Muscle of leg (tissue), 11 donors: ENCODE measurements around the gene SLC4A1. TPM values are rescaled to one million over a fixed set of nuclear protein-coding genes. Genes with fewer than 3 reads are reported as not detected.

Source experiments
- DNase-seq: peaks from one replicate; pipeline ENCODE4 v3.0.0; 2013
- H3K27ac ChIP-seq: one replicate; pipeline ENCODE4 v1.5.1; 2013; ENCODE audit warnings: mild to moderate bottlenecking, low read length, control low read depth
- H3K27me3 ChIP-seq: one replicate; pipeline ENCODE4 v1.6.1; 2013; ENCODE audit warnings: low read length; ENCODE audit not compliant: control insufficient read depth, insufficient read depth
- H3K36me3 ChIP-seq: one replicate; pipeline ENCODE4 v1.6.1; 2013; ENCODE audit warnings: low read length; ENCODE audit not compliant: control insufficient read depth, insufficient read depth
- H3K4me1 ChIP-seq: one replicate; pipeline ENCODE4 v1.6.1; 2013; ENCODE audit warnings: low read length; ENCODE audit not compliant: control insufficient read depth, insufficient read depth
- H3K4me3 ChIP-seq: one replicate; pipeline ENCODE4 v1.5.1; 2013; ENCODE audit warnings: low read length, control low read depth
- H3K9me3 ChIP-seq: replicated peaks from 2 replicates; pipeline ENCODE4 v1.6.1; 2013; ENCODE audit warnings: low read depth, low read length; ENCODE audit not compliant: control insufficient read depth
- WGBS: methylation state at CpG from one replicate; pipeline ENCODE4 v1.1.5; 2013; ENCODE audit warnings: missing lambda C conversion rate; ENCODE audit not compliant: insufficient coverage; 5-methylcytosine and 5-hydroxymethylcytosine counted together
- polyA plus RNA-seq, 8 donors: library from polyadenylated mRNA; unstranded; fragments of 120-200 nt; gene quantifications; one replicate each; pipeline versions ENCODE4 v1.2.1 to v1.2.3, GENCODE V29; 2013; ENCODE audit warnings: inconsistent platforms in 1 of 8, low replicate concordance in 1 of 8; ENCODE audit not compliant: insufficient read length in 8 of 8, insufficient read depth in 1 of 8
- total RNA-seq: library from RNA; stranded (reverse); fragments of 120-200 nt; gene quantifications from one replicate; pipeline ENCODE4 v1.2.4, GENCODE V29; 2013

Gene SLC4A1
- total and polyA plus RNA-seq, 9 donors = 5.2 to 20.9 (median 11.6) TPM

- Histone ChIP-seq H3K4me1 (peaks cover 21% of the 10 kb centered on the region), H3K4me3 (no peak overlapping the region), H3K36me3 (peaks cover 51% of the 10 kb centered on the region), H3K9me3 (no peaks in the 10 kb centered on the region), H3K27me3 (no peaks in the 10 kb centered on the region), H3K27ac (no peak overlapping the region)
- DNase-seq = no peak
- WGBS = no CpG with 5 or more reads among the region's 6 CpGs
These were observed 61.1 kb downstream of the SLC4A1 start for GRCh38 chr17:44206825-44207155.

GRCh38 chr17:44205962-44206824 is 61.7 kb downstream of the SLC4A1 start:
- DNase-seq = no peak
- Histone ChIP-seq H3K36me3 (peaks cover 45% of the 10 kb centered on the region), H3K4me3 (no peak overlapping the region), H3K9me3 (no peaks in the 10 kb centered on the region), H3K4me1 (peaks cover 17% of the 10 kb centered on the region), H3K27me3 (no peaks in the 10 kb centered on the region), H3K27ac (no peak overlapping the region)
- 32% methylated on average over 7 of the region's 13 CpGs for WGBS

GRCh38 chr17:44204441-44204882 is 63.5 kb downstream of the SLC4A1 start:
- no peak overlapping the region for H3K27ac ChIP-seq
- whole genome bisulfite sequencing = 77% methylated on average over 3 of the region's 5 CpGs
- H3K27me3 ChIP-seq = no peaks in the 10 kb centered on the region
- DNase-seq = no peak
- H3K4me3 ChIP-seq = no peak overlapping the region
- H3K36me3 ChIP-seq = peaks cover 31% of the 10 kb centered on the region
- peaks cover 11% of the 10 kb centered on the region for H3K4me1 ChIP-seq
- H3K9me3 ChIP-seq = no peaks in the 10 kb centered on the region

GRCh38 chr17:44203731-44204440 is 64.0 kb downstream of the SLC4A1 start:
- H3K27me3 ChIP-seq = no peaks in the 10 kb centered on the region
- peaks cover 25% of the 10 kb centered on the region for H3K36me3 ChIP-seq
- peaks cover 11% of the 10 kb centered on the region for H3K4me1 ChIP-seq
- no peaks in the 10 kb centered on the region for H3K9me3 ChIP-seq
- H3K27ac ChIP-seq = no peak overlapping the region
- 51% methylated on average over 9 of the region's 9 CpGs for WGBS
- DNase-seq = peak; percentile 58
- H3K4me3 ChIP-seq = no peak overlapping the region

- H3K4me3 ChIP-seq = no peak overlapping the region
- DNase-seq = no peak
- peaks cover 19% of the 10 kb centered on the region for H3K4me1 ChIP-seq
- peaks cover 14% of the 10 kb centered on the region for H3K36me3 ChIP-seq
- 88% methylated on average over 4 of the region's 4 CpGs for WGBS
- H3K27ac ChIP-seq = no peak overlapping the region
- H3K27me3 ChIP-seq = no peaks in the 10 kb centered on the region
- H3K9me3 ChIP-seq = no peaks in the 10 kb centered on the region
These were observed 65.2 kb downstream of the SLC4A1 start for GRCh38 chr17:44202756-44203155.

- no peak for DNase-seq
- H3K4me1 ChIP-seq = peaks cover 23% of the 10 kb centered on the region
- H3K27me3 ChIP-seq = no peaks in the 10 kb centered on the region
- H3K9me3 ChIP-seq = no peaks in the 10 kb centered on the region
- WGBS = under 1% methylated on average over 22 of the region's 36 CpGs
- H3K27ac ChIP-seq = peak overlapping the region; percentile 98
- H3K36me3 ChIP-seq = peaks cover 20% of the 10 kb centered on the region
- H3K4me3 ChIP-seq = peak overlapping the region; percentile 74
These were observed 67.3 kb downstream of the SLC4A1 start for GRCh38 chr17:44200478-44201155.

- Histone ChIP-seq H3K9me3 (no peaks in the 10 kb centered on the region), H3K36me3 (peaks cover 28% of the 10 kb centered on the region), H3K4me3 (peak within 1 kb of the TSS; percentile 74), H3K4me1 (peaks cover 23% of the 10 kb centered on the region), H3K27ac (peak within 1 kb of the TSS; percentile 98), H3K27me3 (no peaks in the 10 kb centered on the region)
- under 1% methylated on average over 81 of the region's 126 CpGs for WGBS
- DNase-seq = peak; percentile 99
These were observed 68.1 kb downstream of the SLC4A1 start, which contains the start of gene ATXN7L3 for GRCh38 chr17:44199553-44200477. Gene ATXN7L3 (minus strand): TSS chr17:44199884. CDS start chr17:44198070, 1,814 bp downstream.

- Histone ChIP-seq H3K36me3 (peaks cover 37% of the 10 kb centered on the region), H3K27ac (peak overlapping the region; percentile 92), H3K4me1 (peaks cover 25% of the 10 kb centered on the region), H3K27me3 (no peaks in the 10 kb centered on the region), H3K9me3 (no peaks in the 10 kb centered on the region), H3K4me3 (peak overlapping the region; percentile 66)
- WGBS = 0% methylated on average over 29 of the region's 68 CpGs
- peak; percentile 81 for DNase-seq
These were observed 69.0 kb downstream of the SLC4A1 start for GRCh38 chr17:44198721-44199552.
